Esophagus muscularis mucosa (tissue), 4 donors: ENCODE measurements around the gene MSX1. TPM values are rescaled to one million over a fixed set of nuclear protein-coding genes. Genes with fewer than 3 reads are reported as not detected.

Experiments
- DNase-seq: peaks from one replicate; pipeline ENCODE4 v3.0.0-alpha.2; 2017; ENCODE audit errors: extremely low spot score
- H3K27ac ChIP-seq, 4 donors: fragments of 200-600 bp; sonication (generic); replicated peaks in 1 of 4; 1 replicate in 3 of 4; 2 replicates in 1 of 4; pipeline ENCODE4 v1.5.1; 2016 to 2019; ENCODE audit warnings: mild to moderate bottlenecking in 1 of 4
- H3K27me3 ChIP-seq, 4 donors: fragments of 200-600 bp; sonication (generic); one replicate each; pipeline versions ENCODE4 v1.5.1 to v1.6.0; 2016 to 2019
- H3K36me3 ChIP-seq, 4 donors: fragments of 200-600 bp; sonication (generic); one replicate each; pipeline ENCODE4 v1.5.1; 2016 to 2019
- H3K4me1 ChIP-seq, 4 donors: fragments of 200-600 bp; sonication (generic); one replicate each; pipeline ENCODE4 v1.5.1; 2016 to 2019
- H3K4me3 ChIP-seq, 4 donors: fragments of 200-600 bp; sonication (generic); 1 replicate in 2 of 4; 2 replicates in 2 of 4; pipeline ENCODE4 v1.5.1; 2016 to 2019; ENCODE audit warnings: mild to moderate bottlenecking in 4 of 4, moderate library complexity in 1 of 4
- H3K9me3 ChIP-seq, 4 donors: fragments of 200-600 bp; sonication (generic); 1 replicate in 3 of 4; 2 replicates in 1 of 4; pipeline ENCODE4 v1.5.1; 2016 to 2019
- EP300 ChIP-seq: sonication (generic); formaldehyde crosslinking; IDR thresholded peaks from one replicate; pipeline ENCODE4 v1.6.1; 2017; ENCODE audit warnings: antibody characterized with exemption
- POLR2A ChIP-seq: fragments of 450-650 bp; IDR thresholded peaks from one replicate; pipeline ENCODE4 v1.6.1; 2017; ENCODE audit warnings: antibody characterized with exemption, moderate library complexity, mild to moderate bottlenecking, low read depth
- POLR2AphosphoS5 ChIP-seq, 2 donors: sonication (generic); formaldehyde crosslinking; IDR thresholded peaks; one replicate each; pipeline ENCODE4 v1.6.1; 2017; ENCODE audit warnings: antibody characterized with exemption in 2 of 2
- WGBS: methylation state at CpG from one replicate; pipeline ENCODE4 v1.1.5; 2018; 5-methylcytosine and 5-hydroxymethylcytosine counted together
- intact Hi-C: fragments of 100-400 bp; cut with DNase I; formaldehyde crosslinking; loops from one replicate; pipeline ENCODE4 v1.15.1; 2023
- total RNA-seq, 4 donors: library from RNA; depleted of rRNA; stranded (reverse); fragments of >200 nt; gene quantifications; one replicate each; pipeline versions ENCODE4 v1.1.0 to v1.2.1, GENCODE V29; 2016
- TF ChIP-seq, protein P1 (sequence below), 3 experiments: fragments of 200-600 bp in 2 of 3; fragments of 450-650 bp in 1 of 3; sonication (generic) in 2 of 3; IDR thresholded peaks; one replicate each; pipeline ENCODE4 v1.5.1; 2017 to 2019; ENCODE audit warnings: antibody characterized with exemption in 3 of 3, mild to moderate bottlenecking in 2 of 3, moderate library complexity in 1 of 3

MSX1 gene
- total RNA-seq, 4 donors from 2014 or later, result 2.9 to 6.3 (median 4.3) TPM

DNA sequence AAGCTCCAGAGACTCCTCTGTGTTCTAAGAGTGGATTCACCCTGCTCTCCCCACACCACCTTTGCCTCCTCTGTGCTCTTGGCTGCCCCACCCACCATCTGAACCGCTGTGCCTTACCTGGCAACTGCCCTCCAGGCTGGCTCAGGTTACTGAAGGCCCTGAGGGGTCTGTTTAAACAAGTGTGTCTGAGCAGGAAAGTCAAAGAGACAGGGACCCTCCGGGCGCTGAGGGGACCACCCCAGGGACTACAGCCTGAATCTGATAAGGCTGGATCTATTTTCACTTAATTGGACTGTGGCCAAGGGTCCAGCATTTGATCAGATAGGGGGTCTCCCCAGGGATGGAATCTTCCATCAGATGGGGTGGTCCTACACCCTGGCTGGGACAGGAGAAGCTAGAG, 10.4 kb upstream of the MSX1 start:
- TF ChIP-seq POLR2AphosphoS5 (IDR thresholded peaks at IDR 0.05) (no peak), POLR2A (no peak), EP300 (no peak)
- TF ChIP-seq, protein P1, sequence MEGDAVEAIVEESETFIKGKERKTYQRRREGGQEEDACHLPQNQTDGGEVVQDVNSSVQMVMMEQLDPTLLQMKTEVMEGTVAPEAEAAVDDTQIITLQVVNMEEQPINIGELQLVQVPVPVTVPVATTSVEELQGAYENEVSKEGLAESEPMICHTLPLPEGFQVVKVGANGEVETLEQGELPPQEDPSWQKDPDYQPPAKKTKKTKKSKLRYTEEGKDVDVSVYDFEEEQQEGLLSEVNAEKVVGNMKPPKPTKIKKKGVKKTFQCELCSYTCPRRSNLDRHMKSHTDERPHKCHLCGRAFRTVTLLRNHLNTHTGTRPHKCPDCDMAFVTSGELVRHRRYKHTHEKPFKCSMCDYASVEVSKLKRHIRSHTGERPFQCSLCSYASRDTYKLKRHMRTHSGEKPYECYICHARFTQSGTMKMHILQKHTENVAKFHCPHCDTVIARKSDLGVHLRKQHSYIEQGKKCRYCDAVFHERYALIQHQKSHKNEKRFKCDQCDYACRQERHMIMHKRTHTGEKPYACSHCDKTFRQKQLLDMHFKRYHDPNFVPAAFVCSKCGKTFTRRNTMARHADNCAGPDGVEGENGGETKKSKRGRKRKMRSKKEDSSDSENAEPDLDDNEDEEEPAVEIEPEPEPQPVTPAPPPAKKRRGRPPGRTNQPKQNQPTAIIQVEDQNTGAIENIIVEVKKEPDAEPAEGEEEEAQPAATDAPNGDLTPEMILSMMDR (IDR thresholded peaks at IDR 0.05), result no peak
- Histone ChIP-seq H3K36me3 (no peaks in the 10 kb centered on the region), H3K9me3 (no peaks in the 10 kb centered on the region), H3K27me3 (peaks cover 5 to 97% (median 20%) of the 10 kb centered on the region in 4 donors), H3K4me3 (no peak overlapping the region), H3K27ac (no peak overlapping the region), H3K4me1 (peaks cover 14 to 19% (median 17%) of the 10 kb centered on the region in 4 donors)
- DNase-seq, result no peak
- intact Hi-C loops, result no loop called here
- WGBS, result 57% methylated on average over 3 of the region's 3 CpGs

DNA sequence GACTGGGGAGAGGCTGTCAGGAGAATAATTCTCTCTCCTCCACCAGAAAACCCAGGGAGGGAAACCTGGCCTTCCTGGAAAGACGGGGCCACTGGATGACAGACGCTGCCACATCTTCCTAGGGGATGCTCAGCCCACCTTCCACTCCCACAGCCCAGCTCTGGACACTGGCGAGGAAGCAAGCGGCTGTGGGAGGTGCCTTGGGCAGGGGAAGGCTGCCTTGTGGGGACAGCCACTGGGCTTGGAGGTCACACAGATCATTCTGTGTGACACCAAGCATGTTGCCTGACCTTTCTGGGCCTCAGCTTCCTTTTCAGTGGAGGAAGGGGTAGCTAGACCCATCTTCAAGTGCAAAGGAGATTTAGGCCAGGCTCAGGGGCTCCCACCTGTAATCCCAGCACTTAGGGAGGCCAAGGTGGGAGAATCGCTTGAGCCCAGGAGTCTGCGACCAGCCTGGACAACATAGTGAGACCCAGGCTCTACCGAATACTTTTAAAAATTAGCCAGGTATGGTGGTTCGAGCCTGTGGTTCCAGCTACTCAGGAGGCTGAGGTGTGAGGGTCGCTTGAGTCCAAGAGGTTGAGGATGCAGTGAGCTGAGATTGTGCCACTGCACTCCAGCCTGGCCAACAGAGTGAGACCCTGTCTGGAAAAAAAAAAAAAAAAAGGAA, 9.8 kb upstream of the MSX1 start:
- H3K4me3 ChIP-seq, result no peak overlapping the region
- intact Hi-C loops, result no loop called here
- H3K27ac ChIP-seq, result no peak overlapping the region
- 87% methylated on average over 9 of the region's 9 CpGs for WGBS
- H3K9me3 ChIP-seq, result no peaks in the 10 kb centered on the region
- DNase-seq, result no peak
- peaks cover 5 to 97% (median 26%) of the 10 kb centered on the region in 4 donors for H3K27me3 ChIP-seq
- no peaks in the 10 kb centered on the region for H3K36me3 ChIP-seq
- H3K4me1 ChIP-seq, result peaks cover 14 to 22% (median 18%) of the 10 kb centered on the region in 4 donors
- TF ChIP-seq POLR2AphosphoS5 (IDR thresholded peaks at IDR 0.05), result no peak
- no peak for TF ChIP-seq EP300
- no peak for TF ChIP-seq POLR2A
- TF ChIP-seq, protein P1 (IDR thresholded peaks at IDR 0.05), result no peak

DNA sequence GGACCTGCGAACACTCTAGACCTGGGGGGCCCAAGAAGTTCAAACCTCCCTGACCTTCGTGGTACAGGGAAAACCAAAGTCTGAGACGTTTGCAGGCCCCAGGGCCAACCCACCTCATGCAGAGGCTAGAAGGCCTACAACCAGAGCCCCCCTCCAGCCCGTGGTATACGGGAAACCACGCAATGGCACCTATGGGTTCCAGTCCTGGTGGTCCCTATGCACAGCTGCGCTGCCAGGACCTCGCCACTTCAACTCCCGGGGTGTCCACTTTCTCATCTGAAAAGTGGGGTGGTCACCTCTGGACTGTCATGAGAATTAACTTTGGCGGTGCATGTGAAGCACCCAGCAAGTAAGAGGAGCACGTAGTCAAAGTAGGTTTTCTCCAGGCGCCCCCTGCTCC, 8.4 kb upstream of the MSX1 start:
- Histone ChIP-seq H3K4me1 (peaks cover 15 to 37% (median 32%) of the 10 kb centered on the region in 4 donors), H3K36me3 (no peaks in the 10 kb centered on the region), H3K27me3 (peaks cover 5 to 97% (median 39%) of the 10 kb centered on the region in 4 donors), H3K9me3 (no peaks in the 10 kb centered on the region), H3K27ac (no peak overlapping the region), H3K4me3 (no peak overlapping the region)
- intact Hi-C loops, result no loop called here
- TF ChIP-seq EP300 (no peak), POLR2AphosphoS5 (IDR thresholded peaks at IDR 0.05) (no peak), POLR2A (no peak)
- TF ChIP-seq, protein P1 (IDR thresholded peaks at IDR 0.05), result no peak
- no peak for DNase-seq
- 94% methylated on average over 8 of the region's 12 CpGs for WGBS

DNA sequence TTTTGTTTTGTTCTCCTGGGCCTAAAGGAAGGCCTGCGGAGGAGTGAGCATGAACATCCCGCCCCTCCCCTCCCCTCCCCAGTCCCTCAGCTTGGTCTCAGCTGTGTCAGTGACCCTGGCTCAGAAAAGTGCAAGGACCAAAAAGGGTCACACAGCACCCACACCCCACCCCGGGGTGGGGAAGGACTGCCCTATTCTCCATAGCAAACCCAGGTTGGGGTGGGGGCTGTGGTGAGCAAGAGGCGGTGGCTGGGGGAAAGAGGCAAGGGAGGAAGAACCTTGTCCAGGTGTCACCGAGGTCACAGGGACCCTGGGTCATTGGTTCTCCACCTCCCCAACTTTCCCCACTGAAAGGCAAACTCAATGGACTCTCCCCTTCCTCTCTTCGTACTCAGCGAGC, 7.6 kb upstream of the MSX1 start:
- Histone ChIP-seq H3K27ac (no peak overlapping the region), H3K4me1 (peaks cover 23 to 45% (median 40%) of the 10 kb centered on the region in 4 donors), H3K36me3 (no peaks in the 10 kb centered on the region), H3K9me3 (no peaks in the 10 kb centered on the region), H3K4me3 (no peak overlapping the region), H3K27me3 (peaks cover 5 to 97% (median 47%) of the 10 kb centered on the region in 4 donors)
- 87% methylated on average over 7 of the region's 7 CpGs for WGBS
- no peak for DNase-seq
- intact Hi-C loops, result no loop called here
- TF ChIP-seq EP300 (no peak), POLR2AphosphoS5 (IDR thresholded peaks at IDR 0.05) (no peak), POLR2A (no peak)
- TF ChIP-seq, protein P1 (IDR thresholded peaks at IDR 0.05), result no peak
